GM18505 (cell line): Measurements from ENCODE around the gene ZFP36.
"Not testable (repeated sequence)": the region's sequence is repeated elsewhere in the genome, so short reads cannot be mapped to it uniquely, and the experiment has no call there.

Experiments
- ATAC-seq: cut with Tn5 transposase; IDR thresholded peaks from one replicate; pipeline ENCODE4 v1.9.1; 2021; ENCODE audit not compliant: unreplicated experiment
- POLR2A ChIP-seq: IDR thresholded peaks from 4 replicates; pipeline ENCODE4 v1.6.1; 2011; ENCODE audit warnings: borderline replicate concordance; ENCODE audit not compliant: insufficient read depth, insufficient read length; ENCODE audit errors: extremely low read depth

ZFP36 gene

DNA sequence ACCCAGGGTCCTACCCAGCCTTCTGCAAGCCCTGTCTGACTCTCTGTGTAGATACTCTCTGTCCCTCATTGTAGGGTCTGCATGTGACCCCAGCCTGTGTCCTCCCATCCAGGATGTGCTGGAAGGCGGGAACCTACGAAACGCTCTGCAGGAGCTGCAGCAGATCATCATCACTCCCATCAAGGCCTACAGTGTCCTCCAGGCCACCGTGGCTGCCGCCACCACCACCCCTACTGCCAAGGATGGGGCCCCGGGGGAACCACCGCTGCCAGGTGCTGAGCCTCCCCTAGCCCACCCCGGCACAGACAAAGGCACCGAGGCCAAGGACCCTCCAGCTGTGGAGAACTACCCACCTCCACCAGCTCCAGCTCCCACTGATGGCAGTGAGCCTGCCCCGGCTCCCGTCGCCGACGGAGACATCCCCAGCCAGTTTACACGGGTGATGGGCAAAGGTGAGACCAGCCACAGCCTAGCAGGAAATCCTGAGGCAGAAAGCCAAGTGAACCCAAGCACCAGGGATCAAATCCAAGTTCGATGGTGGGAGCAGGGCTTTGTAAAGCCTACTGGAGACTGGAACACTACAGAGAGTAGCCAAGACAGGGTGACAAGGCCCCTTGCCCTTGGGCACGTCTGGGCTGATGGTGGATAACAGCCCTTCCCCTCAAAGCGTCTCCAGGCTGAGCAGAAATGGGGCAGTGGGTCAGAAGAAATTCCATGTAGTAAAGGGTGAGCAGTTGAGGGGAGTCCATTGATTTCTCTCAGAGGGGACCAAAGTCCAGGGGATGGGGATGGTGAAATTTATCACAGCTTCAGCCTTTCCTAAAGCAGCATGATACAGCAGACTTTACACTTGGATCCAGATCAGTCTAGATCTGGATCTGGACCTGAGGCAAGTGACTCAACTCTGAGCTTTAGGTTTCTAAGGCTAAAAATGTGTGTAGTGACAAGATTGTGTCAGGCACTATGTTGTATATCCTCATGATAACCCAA is 29.0 kb upstream of the ZFP36 start:
- no peak for ATAC-seq
- TF ChIP-seq POLR2A, result no peak

DNA sequence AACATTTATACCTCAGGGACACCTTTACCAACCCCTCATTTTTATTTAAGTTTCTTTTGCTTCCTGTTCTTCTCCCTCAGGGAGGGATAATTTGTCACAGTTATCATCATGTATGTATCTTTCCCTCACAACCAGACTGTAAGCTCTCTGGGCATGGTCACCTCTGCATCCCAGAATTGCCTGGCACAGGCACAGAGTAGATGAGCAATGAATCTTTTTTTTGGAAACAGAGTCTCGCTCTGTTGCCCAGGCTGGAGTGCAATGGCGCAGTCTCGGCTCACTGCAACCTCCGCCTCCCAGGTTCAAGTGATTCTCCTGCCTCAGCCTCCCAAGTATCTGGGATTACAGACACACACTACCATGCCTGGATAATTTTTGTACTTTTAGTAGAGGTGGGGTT is 27.3 kb upstream of the ZFP36 start:
- not testable (repeated sequence) for ATAC-seq

DNA sequence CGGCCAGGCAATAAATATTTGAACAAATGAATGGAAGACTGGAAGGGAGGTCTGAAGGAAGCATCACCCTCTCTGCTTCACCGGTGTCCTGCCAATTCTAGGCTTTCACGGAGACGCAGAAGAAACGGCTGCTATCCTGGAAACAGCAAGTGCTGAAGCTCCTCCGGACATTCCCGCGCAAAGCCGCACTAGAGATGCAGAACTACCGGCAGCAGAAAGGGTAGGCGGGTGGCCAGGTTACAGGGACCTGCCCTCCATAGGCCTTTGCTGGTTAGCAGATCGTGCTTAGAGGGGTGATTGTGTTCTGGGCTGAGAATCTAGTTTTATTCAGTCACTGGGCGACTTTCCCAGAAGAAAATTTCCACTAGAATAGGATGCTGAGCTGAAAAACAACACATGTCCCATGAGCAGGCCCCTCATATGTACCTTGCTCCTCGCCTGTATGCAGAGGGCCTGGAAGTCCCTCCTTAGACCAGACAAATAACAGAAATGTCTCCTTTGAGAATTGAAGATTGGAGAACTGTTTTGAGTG is 26.7 kb upstream of the ZFP36 start:
- no peak for TF ChIP-seq POLR2A
- no peak for ATAC-seq

DNA sequence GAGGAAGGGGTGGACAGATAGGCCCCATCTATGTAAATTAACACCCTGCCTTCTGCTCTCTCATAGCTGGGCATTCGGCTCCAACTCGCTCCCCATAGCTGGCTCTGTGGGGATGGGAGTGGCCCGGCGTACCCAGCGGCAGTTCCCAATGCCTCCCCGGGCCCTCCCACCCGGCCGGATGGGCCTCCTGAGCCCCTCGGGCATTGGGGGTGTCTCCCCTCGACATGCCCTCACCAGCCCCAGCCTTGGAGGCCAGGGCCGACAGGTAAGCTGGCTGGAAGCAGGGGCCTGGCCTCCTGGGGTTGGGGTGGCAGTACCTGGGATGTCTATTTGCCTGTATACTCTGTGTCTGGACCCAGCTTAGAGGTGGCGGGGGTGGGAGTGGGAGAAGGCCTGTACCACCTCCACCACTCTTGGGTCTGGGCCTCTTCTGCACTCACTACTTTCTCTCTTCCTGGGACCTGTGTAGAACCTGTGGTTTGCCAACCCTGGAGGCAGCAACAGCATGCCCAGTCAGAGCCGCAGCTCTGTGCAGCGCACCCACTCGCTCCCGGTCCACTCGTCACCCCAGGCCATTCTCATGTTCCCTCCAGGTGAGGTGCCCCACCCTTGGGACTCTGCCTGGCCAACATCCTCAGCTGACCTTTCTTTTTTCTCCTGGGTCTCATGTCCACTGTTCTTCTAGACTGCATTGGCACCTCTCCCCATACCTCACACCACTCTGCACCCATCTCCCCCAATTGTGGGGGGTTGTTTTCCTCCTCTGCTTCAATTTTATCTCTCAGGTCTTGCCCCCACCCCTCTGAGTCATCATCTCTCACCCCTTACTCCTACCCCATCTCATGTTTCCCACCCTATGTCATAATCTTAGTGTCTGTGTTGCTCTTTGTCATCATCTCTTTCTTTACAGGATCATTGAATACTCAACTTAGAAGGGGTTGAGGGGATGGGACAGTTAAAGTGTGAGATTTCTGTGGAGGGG is 25.8 kb upstream of the ZFP36 start:
- no peak for TF ChIP-seq POLR2A
- no peak for ATAC-seq

DNA sequence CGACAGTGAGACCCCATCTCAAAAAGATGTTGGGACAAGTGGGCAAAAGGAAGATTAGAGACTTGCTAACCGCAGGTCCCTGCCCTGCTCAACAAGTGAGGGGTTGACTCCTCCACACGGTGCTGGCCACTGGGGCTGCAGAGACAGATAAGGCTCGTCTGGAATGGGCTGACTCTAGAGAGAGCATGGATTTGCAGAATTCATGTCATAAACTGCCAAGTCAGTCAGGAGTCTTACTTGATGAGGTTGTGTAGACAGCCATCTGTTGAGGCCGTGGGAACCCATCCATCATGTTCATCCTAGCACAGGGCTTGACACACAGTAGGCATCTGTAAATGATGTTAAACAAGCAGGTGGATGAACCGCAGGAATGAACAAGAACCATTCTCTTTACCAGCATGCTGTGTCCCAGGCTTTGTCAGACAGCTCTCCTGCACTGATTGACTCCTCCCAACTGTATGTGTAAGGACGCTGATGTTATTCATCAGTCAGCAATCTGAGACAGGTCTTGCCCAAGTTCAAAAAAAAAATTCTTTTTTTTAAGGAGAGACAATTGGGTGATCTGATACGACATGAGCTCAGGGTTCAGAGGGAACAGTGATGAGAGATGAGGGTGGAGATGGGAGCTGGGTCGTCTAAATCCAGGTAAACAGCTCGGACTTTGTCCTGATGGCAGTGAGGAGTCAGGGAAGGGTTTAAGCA is 24.6 kb upstream of the ZFP36 start:
- ATAC-seq, result no peak
- no peak for TF ChIP-seq POLR2A

DNA sequence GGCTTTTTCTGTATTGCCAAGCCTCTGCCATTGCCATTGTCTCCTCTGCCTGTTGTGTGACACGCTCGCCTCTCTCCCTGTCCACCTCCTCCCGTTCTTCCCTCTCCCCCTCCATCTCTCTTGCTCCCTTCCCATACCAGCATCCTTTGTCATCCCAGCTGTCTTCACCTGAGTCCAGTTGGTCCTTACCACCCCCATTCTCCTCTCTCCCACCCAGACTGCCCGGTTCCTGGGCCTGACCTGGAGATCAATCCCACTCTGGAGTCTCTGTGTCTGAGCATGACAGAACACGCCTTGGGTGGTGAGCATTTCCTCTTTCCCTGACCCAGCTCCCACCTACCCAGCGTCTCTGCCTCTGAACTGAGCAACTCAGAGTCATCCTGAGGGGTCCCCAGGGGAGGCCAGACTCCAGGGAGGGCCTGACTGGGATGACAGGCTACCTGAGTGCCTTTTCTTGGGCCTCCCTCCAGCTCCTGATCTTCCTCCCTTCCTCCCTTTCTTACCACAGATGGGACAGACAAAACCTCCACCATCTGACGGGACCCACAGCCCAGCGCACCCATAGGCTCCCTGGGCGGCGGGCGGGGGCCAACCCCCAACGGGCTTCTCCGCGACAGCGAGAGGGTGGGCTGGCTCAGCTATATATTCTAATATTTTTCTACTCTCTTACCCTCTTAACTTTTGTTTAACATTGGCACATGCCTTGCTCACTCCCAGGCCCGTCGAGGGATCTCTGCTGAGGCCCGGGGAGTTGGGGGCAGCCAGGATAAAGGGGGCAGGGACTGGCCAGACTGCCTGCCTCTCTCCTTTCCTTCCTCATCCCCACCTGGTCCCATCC is 23.4 kb upstream of the ZFP36 start:
- ATAC-seq, result no peak
- TF ChIP-seq POLR2A, result no peak

DNA sequence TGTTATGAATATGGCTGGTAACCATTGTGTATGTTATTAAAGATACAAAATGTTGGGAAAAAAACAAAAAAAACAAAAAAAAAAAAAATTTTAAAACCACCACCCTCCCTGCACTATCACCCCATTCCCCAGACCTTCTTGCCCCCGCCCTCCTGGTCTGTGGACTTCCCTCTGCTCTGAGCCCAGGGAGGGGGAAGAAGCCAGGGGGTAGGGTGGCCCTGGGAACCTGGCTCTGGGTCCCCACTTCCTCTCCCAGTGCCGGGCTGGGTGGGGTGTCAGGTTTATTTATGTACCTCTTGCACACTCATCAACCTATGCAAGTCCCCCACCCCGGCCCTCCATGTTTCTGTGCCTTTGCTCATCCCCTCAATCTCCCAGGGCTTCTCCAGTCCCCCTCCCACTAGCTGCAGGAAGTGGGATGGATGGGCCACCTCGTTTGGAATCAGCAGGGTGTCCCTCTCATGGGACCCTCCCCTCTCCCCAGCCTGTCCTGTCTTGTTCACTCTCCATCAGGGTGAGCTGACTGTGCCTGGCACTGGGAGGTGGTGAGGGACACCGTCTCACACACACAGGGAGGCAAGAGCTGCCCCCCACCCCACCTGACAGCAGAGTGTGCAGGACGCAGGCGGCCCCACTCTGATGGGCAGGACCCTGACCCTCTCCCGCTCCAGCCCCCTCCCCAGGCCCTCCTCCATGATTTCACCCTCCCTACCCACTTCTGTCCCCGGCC is 21.6 kb upstream of the ZFP36 start:
- no peak for ATAC-seq
- TF ChIP-seq POLR2A, result no peak

DNA sequence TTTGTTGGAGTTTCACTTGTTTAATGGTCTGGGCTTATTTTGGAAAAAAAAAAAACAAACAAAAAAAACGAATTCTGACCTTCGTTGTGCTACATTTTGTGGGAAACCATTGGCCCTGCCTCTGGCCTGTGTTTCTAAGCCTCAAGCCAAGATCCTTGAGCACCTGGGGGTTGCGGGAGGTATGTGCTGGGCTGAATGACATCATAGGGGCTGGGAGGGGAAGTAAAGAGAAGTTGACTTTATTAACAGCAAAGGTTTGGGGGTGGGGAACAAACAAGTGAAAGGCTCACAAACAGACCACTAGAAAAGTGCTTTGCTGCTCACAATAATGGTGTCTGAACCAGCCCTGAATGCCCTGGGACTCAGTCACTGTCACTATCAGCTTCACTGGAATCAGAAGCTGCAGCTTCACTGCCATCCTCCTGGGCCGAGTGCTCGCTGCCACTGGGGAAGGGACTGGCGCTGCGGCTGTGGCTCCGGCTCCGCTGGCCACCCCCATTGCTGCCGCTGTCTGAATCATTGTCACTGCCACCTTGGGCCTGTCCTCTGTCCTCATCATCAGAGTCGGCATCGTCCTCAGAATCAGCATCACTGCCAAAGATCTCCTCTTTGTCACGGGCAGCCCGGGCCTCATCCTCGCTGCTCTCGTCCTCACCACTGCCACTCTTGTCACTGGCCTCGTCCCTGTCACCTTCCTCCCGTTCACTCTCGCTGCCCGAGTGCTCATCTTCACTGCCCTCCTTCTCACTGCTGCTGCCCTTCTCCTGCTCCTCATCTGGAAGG is 20.8 kb upstream of the ZFP36 start:
- no peak for ATAC-seq
- no peak for TF ChIP-seq POLR2A

DNA sequence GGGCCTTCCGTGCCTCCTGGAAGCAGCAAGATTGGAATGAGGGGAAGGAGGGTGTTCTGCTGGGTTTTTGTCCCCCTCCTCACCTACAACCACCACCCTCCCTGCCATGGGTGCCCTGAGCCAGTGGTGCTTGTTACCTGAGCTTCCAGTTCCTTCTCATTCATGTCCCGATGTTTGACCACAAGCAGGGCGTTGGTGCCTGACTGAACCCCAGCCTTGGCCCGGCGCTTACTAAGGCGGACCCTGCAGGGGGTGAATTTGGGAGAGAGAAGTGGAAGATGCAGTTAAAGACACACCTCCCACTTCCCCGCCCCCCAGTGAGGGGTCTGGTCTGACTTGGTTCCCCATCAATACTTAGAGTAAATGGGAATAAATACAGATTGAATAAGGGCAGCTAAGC is 20.1 kb upstream of the ZFP36 start:
- no peak for ATAC-seq
- no peak for TF ChIP-seq POLR2A

DNA sequence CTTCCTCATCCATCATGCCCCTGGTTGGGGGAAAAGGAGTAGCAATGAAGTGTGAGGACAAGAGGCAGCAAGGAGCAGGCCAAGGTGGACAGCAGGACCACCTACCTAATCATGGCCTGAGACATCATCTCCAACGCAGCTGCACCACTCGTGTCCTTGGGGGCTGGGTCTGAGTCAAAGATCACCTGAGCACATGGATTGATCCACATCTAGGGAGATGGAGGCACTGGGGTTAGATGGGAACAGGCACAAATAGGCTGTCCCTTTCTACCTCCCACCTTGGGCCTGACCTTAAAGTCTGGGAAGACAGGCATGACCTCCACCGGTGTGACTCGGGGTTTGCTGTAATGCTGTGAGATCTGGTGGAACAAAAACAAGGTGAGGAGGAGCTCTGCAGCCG is 18.0 kb upstream of the ZFP36 start:
- ATAC-seq, result no peak
- no peak for TF ChIP-seq POLR2A
